ENCODE data around the gene OGDH.

Gene OGDH

GRCh38 chr7:44621750-44622103, 15.3 kb downstream of the OGDH start:
- no peak for DNase-seq

GRCh38 chr7:44622342-44623151, 16.1 kb downstream of the OGDH start:
- DNase-seq = no peak

- DNase-seq = no peak
Observed at GRCh38 chr7:44624318-44624717, 17.9 kb downstream of the OGDH start.

- DNase-seq = no peak
Observed at GRCh38 chr7:44625526-44626471, 19.4 kb downstream of the OGDH start.

GRCh38 chr7:44626620-44627019, 20.2 kb downstream of the OGDH start:
- DNase-seq = no peak

GRCh38 chr7:44629829-44630522, 23.5 kb downstream of the OGDH start:
- DNase-seq = no peak

GRCh38 chr7:44630792-44631457, 24.5 kb downstream of the OGDH start:
- no peak for DNase-seq

- DNase-seq = no peak
Observed at GRCh38 chr7:44631458-44632115, 25.2 kb downstream of the OGDH start.

- DNase-seq = no peak
Observed at GRCh38 chr7:44632196-44632595, 25.8 kb downstream of the OGDH start.

GRCh38 chr7:44633254-44634186, 27.1 kb downstream of the OGDH start:
- peak; percentile 64 for DNase-seq

GRCh38 chr7:44634187-44634838, 27.9 kb downstream of the OGDH start:
- no peak for DNase-seq

- DNase-seq = no peak
Observed at GRCh38 chr7:44634839-44635591, 28.6 kb downstream of the OGDH start.

GRCh38 chr7:44636041-44636584, 29.7 kb downstream of the OGDH start:
- DNase-seq = no peak

- DNase-seq = no peak
Observed at GRCh38 chr7:44636926-44637325, 30.5 kb downstream of the OGDH start.

- peak; percentile 63 for DNase-seq
Observed at GRCh38 chr7:44637788-44638594, 31.6 kb downstream of the OGDH start.

- peak; percentile 85 for DNase-seq
Observed at GRCh38 chr7:44638611-44639557, 32.5 kb downstream of the OGDH start.

- no peak for DNase-seq
Observed at GRCh38 chr7:44639671-44640321, 33.4 kb downstream of the OGDH start.
